22Rv1 (cell line): Measurements from ENCODE around the gene BMF.

ENCODE experiments used
- H3K27ac ChIP-seq: fragments of 450-650 bp; 2 replicates; pipeline ENCODE4 v1.5.1; 2017
- CTCF ChIP-seq: fragments of 450-650 bp; IDR thresholded peaks from 2 replicates; pipeline ENCODE4 v1.5.1; 2017; ENCODE audit warnings: mild to moderate bottlenecking
- ZFX ChIP-seq: fragments of 450-650 bp; IDR thresholded peaks from 2 replicates; pipeline ENCODE4 v1.6.1; 2017; ENCODE audit warnings: antibody characterized with exemption, borderline replicate concordance

BMF gene

GRCh38 chr15:40103864-40104271 lies 4.8 kb downstream of the BMF start:
- H3K27ac ChIP-seq: peak overlapping the region; percentile 93

GRCh38 chr15:40102897-40103858 lies 5.5 kb downstream of the BMF start:
- TF ChIP-seq CTCF: no peak
- TF ChIP-seq ZFX: no peak
- H3K27ac ChIP-seq: peak overlapping the region; percentile 93

More at GRCh38 chr15:40103864-40104271, 4.8 kb downstream of the BMF start:
- TF ChIP-seq ZFX (no peak), CTCF (no peak)

GRCh38 chr15:40100947-40101905 lies 7.5 kb downstream of the BMF start:
- H3K27ac ChIP-seq: peak overlapping the region; percentile 93; the same call in 1 of the 2 replicates
- no peak for TF ChIP-seq CTCF
- TF ChIP-seq ZFX: no peak

- TF ChIP-seq CTCF: no peak
- no peak for TF ChIP-seq ZFX
- peak overlapping the region; percentile 87 for H3K27ac ChIP-seq
These were observed 8.3 kb downstream of the BMF start for GRCh38 chr15:40100123-40100946.

GRCh38 chr15:40098489-40099261 lies 10.0 kb downstream of the BMF start:
- H3K27ac ChIP-seq: peak overlapping the region; percentile 87

More at GRCh38 chr15:40098489-40099261, 10.0 kb downstream of the BMF start:
- TF ChIP-seq CTCF (0 out of 2 replicates have a peak, but pooled peaks have one; percentile 5), ZFX (no peak)
